Activated CD4-positive, alpha-beta T cell treated with anti-CD3 and anti-CD28 coated beads, Interleukin-2, amount 50 U/mL, for 1 hour (primary cell): Measurements from ENCODE around the gene MSI2.

Experiments
- DNase-seq: peaks from one replicate; pipeline ENCODE4 v3.0.0-alpha.2; 2020

Gene MSI2

DNA sequence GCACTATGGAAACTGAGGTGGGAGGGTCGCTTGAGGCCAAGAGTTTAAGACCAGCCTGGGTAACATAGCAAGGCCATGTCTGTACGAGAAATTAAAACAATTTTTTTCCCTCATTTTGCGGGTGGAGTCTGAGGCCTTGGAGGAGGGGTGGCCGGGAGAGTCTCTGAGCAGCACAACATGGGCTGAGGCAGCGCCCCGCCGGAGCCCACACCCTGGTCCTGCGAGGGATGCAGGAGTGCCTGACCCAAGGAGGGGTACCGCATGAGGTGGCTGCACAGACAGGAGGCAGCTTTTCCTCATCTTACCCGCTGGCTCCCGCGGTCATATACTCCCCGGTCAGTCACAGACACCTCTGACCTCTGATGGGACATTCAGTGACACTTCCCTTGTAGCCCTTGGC, 67.7 kb downstream of the MSI2 start:
- no peak for DNase-seq

DNA sequence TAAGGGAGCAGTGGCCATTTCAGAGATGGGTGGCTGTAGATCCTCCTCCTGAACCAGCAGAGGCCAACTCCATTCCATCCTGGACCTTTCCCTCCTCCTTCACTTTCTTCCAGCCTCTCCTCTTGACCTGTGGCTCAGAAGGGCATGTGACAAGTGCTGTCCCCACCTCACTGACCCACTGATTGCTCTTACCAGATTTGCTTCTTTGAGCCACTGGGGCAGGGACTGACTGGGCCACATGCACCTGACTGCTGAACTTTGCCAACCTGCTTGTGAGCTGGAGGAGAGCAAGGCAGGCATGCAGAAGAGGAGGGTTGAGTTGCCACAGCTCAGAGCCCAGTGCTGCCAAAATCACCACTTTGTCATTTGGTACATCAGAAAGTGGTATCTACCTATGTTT, 68.3 kb downstream of the MSI2 start:
- DNase-seq = no peak

DNA sequence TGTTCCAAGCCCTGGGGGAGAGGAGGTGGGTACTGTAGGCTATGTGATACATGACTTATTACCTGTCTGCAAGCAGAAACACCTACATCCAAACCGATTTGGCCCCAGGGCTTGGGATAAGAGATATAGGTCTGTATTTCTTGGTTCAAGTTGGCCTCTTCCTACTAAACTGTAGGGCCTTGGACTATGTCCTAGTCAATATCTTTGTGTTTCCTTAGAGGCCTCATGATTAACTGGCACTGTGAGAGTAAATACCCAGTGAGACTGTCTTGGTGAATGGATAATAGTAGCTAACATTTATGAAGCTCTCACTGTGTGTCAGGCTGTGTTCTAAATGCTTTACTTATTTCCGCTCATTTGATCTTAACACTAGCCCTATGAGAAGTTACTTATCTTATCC, 70.0 kb downstream of the MSI2 start:
- DNase-seq = no peak

DNA sequence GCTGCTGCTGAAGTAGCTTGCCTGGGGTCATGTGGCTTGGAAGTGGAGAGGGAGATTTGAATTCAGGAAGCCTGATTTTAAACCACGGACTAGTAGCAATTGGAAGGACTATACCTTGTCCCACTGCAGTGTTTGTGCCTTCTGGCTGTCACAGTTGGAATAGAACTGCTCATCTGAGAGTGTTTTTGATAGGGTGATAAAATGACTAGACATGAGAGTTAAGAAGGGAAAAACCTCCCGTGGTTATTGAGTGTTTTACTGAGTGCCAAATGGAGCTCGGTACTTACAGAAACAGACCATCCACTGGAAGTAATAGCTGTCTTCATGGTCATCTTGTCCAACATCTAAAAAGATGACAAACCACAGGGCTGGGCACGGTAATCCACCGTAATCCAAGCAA, 70.4 kb downstream of the MSI2 start:
- no peak for DNase-seq

DNA sequence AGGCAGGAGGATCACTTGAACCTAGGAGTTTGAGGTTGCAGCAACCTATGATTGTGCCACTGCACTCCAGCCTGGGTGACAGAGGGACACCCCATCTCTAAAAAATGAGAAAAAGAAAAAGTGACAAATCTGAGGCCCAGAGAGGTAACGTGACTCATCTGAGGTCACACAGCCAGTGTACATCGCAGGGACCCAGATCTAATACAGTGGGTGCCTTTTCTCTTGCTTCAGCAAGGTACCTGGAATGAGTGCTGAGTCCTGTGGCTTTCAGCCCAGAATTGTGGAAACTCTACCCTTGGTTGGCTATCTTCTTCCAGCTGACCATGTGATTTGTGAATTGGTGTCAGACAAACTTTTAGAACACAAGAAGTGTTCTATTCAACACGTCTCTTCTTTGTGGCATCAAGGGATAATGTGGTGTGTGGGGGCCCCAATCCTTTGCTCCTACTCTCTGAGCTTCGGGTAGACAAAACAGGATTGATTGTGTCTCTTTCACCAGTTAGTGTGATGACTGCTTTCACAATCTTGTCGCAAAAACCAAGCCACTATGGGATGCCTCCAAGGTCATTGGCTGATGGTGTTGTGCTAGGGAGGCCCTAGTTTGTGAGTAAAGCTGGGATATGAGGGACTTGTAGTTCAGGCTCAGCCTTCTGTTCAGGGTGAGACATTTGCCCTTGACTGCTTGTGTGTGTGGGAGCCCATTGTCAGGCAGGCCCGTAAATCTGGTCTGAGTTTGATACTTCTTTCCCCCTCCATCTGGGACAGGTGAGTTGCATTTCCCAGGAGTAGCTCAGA, 71.0 kb downstream of the MSI2 start:
- no peak for DNase-seq

DNA sequence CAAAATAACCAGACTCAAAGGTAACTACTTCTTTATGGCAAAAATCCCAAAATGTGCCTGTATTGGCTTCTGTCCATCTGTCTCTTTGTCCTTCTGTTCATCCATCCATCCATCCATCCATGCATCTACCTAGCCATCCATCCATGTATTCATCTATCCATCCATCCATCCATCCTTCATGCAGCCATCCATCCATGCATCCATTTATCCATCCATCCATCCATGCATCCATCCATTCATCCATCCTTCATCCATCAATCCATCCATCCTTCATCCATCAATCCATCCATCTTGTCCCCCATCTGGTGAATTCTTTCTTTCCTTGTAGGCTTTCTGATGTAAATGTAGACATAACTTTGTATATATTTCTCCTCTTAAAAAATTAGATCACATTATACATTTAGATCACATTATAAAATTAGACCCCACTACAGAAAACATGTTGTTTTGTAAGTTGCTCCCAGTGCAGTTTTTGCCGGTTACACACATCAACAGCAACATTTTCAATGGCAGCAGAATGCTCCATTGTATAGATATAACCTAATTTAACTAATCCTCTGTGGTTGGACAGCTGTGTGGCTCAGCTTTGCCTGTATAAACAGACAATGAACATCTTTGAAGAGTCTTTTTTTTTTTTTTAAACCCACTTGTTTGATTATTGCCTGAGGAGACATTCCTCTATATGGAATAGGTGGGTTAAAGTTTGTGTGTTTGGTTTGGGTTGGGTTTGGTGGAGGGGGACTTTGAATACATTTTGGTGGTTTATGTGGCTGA, 72.0 kb downstream of the MSI2 start:
- no peak for DNase-seq

DNA sequence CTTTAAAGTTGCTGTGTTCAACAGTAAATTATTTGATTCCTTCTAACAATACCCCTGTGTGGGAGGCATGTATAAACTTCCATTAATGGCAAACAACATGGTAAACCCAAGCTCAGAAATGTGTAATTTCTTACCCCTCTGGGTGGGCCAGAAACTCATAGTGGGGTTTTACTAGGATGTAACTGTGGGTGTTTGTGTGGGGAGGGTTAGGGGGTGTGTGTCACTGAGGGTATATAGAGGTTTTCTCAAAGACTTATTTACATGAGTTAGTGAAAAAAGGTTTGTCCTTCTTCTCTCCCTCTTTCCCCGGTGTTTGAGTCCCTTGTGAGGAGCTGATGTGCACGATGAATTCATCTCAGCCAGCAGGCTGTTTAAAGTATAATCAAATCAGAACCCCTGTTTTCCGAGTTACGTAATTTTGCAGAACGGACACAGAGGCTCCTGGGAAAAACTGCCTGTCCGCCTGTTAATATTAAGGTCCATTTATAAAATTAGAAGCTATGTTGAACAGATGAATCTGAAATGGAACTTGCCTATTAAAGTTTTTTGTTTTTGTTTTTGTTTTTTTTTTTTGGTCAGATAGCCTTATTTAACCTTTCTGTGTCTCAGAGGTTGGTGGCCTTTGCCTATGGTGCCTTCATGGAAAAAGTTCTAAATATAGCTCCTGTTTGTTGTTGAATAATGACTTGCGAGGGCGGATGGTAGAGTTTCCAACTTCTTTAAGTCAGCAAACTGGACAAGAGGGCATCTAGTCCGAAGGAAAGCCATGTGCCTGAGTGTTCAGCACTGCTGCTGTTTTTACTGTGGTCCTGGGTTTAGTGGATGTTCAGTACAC, 73.3 kb downstream of the MSI2 start:
- DNase-seq = no peak

DNA sequence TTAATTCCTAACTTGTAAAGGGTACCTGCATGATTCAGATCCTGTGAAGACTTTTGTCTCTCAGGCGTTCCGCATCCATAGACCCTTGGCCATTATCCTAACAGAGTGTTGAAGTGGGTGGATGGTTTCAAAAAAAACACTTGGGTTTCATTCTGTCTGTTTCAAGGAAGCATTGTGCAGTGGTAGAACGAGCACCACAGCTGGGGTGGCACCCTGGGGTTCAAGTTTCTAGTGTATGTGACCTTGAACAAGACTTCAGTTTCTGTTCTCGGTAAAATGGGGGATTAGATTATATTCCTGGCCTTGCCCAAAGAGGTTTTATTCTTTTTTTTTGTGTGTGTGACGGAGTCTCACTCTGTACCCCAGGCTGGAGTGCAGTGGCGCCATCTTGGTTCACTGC, 74.3 kb downstream of the MSI2 start:
- no peak for DNase-seq

DNA sequence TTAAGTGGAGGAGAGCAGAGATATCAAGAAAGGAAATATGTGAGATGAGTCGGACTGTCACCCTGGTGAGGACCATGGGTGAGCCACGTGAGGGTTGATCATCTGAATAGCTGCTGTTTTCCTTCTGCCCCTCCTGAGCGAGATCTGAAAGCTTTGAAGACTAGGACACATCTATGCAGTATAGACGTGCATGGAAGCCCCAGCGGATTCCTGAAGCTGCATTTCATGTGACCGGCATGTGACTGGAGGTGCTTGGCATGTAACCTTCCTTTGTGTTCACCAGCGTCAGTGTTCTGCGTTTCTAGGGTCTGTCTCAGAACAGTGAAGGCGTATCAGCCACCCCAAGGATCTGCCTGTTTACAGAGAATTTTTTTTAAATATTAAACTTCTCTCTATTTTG, 75.1 kb downstream of the MSI2 start:
- DNase-seq = no peak

DNA sequence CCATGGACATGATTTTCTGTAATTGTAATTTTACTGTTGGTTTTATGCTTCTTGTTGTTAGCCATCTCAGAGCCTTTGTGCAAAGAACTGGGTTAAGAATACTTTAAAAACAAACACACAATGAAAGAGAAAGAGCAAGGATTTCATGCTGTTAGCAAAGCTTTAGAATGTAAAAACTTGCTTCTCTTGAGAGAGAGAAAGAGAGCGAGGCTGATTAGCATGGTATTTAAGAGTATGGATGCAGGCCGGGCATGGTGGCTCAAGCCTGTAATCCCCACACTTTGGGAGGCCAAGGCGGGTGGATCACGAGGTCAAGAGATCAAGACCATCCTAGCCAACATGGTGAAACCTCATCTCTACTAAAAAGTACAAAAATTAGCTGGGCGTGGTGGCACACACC, 76.2 kb downstream of the MSI2 start:
- no peak for DNase-seq

DNA sequence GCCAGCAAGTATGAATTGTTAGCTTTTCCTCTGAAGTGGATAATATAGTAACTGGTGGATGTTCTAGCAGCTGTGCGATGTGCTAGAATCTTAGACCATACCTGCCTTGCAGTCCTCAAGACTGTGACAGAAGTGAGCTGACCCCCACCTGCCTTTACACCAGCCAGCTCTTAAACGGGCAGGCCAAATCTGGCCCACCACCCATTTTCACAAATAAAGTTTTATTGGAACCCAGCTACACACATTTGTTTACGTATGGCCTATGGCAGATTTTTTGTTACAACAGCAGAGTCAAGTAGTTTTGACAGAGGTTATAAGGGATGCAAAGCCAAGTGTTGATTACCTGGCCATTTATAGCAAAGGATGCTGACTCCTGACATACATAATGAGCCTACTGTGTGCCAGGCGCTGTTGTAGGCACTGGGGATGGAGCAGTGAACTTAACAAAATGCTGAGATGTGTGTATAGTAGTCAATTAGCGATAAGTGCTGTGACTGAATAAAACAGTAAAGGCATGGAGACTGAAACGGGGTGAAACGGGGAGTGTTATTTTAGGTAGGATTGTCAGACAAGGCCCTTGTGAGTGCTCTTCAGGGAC, 79.0 kb downstream of the MSI2 start:
- DNase-seq = no peak

DNA sequence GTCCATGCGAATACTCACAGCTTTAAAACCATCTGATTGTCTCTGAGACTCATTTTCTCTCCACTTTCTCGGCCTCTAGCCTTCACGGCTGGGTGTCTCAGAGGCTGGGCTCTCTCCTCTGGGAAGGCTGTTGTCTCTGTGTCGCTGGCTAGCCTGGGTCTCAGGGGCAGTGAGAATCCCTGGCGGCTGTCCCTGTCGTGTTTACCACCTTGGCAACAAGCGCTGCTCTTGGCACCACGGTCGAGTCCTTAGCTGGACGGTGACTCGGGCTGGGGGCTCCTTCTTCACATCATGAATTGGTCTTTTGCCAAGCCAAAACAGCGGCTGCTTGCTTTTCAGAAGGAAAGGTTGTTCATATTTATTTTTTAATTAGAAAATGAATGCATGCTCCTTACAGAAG, 81.1 kb downstream of the MSI2 start:
- no peak for DNase-seq

DNA sequence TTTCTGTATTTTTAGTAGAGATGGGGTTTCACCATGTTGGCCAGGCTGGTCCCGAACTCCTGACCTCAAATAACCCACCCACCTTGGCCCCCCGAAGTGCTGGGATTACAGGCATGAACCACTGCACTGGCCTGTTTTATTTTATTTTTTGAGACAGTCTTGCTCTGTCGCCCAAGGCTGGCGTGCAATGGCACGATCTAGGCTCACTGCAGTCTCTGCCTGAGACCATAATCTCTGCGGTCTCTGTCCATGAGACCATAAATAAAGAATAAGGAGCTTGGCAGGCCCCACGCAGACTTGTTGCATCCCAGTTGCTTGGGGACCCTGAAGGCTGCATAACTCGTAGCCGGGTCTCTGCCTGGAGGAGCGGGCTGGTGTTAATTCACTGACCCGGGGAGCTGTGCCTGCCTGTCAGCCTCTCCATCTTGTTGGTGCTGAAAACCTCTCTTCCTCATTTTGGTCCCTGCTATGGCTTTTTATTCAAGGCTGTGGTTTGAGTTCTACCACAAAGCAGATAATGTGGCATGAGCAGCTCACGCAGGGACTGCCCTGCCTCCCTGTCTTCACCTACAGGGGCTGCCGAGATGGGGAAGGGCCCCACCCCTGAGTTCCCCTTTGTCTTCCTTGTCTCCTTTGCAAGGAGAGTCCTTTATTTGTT, 82.1 kb downstream of the MSI2 start:
- no peak for DNase-seq

DNA sequence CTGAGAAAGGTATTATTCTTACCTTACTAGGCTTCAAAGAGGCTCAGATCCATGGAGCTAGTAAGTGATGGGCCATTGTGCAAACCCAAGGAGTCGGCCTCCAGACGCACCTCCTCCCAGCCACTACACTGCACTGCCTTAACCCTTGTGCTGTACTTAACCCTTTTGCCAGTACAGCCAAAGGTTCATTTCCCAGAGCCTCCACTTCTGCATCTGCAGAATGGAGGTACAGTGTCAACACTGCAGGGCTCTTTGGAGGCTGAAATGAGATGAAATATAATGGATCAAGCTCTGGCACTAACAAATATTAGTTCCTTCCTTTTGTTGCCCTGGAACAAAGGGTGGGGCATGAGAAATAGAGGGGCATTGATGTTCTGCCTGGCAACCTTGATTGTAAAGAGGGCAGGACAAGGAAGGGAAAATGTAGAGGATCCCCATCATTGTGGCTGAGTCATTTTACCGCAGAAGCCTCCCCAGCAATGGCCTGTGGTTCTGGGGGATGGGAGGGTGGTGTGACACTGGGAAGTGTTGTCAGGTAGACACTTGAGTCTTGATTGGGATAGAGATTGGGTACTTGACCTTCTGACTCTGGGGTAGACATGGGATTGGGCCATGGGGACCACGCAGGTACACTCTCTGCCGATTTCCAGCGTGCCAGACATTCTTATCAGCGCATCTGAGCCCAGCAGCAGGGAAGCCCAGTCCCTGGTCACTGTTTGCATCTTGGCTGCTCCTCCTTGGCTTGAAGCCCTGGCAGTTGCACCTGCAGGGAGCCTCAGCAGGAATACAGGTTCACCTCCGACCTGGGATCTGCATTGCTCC, 84.0 kb downstream of the MSI2 start:
- DNase-seq = no peak

DNA sequence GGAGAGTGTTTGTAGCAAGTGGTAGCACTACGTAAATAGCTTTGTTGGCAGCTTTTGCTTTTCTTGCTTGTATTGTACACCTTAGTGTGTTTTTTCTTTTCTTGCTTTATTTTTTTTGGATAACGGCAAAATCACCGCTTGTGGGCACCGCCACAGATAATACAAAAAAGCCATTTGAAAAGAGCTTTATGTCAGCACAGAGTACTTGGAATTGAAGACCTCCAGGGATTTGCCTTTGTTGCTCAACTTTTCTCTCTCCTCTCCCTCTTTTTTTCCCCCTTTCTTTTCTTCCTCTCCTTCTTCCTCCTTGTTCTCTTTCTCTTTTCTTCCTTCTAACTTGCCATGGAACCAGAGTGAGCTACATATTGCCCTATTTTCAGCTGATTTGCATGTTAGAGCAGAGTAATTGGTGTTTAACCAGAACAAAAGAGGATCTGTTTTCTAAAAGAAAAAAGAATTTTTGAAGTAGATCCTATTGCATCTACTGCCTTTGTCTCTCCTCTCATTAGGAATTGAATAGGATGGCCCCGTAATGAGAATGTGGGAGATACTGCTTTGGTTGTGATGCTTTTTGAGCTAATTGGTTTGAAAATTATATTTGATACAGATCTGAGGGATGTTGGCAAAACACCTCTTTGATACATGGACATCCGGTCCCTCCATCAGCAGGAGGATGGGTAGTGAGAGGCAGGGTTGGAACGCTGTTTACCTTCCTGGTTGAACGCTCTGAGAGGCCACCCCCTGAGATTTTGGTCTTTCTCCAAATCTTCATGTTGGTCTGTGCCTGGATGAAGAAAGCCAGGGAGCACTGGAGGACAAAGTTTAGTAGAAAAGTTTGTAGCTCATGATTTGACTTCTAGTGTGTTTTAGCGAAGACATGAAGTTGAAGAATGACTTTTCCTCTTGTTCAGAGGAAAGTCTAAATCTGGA, 85.6 kb downstream of the MSI2 start:
- no peak for DNase-seq

DNA sequence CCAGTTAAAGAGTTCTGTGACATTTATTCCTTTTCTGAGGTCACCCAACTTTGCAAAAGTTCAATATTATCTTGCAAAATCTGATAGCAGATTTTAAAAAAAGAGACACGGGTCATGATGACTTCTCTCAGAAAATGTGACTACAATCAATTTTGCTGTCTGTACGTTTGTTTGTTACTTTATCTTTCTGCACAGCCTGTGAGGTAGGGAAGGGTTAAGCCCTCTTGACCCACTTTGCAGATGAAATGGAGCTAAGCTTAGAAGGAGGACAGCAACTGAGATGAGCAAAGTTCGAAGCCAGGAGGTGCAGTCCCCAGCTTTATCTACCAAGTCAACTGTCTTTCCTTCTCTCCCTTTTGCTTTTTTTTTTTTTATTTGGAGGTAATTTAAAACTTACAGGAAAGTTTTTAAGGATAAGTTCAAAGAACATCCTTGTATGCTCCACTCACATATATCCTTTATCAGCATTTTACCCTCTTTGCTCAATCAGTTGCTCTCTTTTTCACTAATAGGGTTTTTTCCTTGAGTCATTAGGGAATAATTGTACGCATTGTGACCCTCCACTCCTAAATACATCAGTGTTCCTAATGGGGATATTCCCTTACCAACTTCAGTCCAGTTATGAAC, 86.8 kb downstream of the MSI2 start:
- DNase-seq = no peak

DNA sequence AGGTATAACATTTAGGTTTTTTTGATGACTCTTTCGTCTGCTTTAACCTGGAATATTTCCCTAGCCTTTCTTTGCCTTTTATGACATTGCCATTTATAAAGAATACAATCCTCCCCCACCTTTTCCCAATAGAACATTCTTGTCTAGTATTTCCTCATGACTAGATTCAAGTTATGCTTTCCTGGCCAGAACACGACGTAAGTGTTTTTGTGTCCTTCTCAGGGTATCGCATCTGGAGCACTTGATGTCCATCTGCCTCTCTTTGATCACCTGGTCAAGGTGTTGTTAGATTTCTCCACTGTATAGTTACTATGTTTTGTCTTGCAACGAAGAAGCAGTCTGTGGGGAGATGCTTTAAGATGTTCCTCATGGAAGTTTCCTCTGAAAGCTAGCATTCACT, 87.4 kb downstream of the MSI2 start:
- no peak for DNase-seq

DNA sequence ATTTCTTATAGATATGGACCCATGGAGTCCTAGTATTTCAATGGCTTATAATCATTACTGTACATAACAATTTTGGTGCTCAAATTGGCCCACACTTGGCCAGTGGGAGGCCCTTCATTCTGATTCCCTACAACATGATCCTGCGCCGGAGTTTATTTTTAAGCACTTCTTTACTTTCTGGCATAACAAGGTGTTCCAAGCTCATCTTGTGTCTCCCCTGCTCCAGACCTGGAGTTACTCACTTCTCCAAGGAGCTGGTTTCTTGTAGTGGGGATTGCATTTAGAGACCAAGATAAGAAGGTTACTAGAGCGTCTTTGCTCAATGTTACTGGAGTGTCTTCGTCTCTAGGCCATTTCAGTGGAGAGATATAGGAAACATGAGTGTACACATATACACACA, 87.9 kb downstream of the MSI2 start:
- no peak for DNase-seq

DNA sequence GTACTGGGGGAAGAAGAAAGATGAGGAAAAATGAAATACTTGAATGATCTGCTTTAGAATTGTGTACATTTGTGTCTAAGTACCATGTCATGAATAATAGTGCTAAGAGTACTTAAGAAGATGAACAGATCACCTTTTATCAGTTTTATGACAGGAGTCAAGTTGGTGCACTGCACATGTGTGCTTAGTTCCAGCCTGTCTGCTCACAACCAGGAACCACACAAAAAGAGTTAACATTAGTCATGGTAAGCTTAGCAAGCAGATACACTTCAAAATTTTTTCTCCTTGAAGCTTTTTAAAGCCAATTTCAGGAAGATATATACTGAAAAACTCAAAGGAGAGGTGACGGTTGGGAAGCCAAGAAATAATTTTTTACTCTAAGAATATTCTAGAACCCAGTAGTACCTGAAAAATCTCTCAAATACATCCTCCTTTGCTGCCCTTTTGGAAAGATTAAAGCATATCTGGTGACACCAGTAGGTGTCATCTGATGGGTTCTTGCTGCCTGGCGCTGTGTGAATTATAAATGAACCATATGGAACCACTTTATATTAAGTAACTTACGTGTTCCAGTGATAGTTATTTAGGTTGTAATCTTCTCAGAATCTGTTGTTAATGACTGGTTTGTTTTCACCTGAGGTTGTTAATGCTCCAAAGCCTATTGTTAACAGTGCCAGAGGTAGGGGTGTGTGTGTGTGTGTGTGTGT, 93.4 kb downstream of the MSI2 start:
- DNase-seq = no peak
